GM23248 (cell line): ENCODE data around the gene CDCA7L.

ENCODE experiments used
- EZH2 ChIP-seq: fragments of 200-600 bp; sonication (generic); IDR thresholded peaks from 2 replicates; pipeline ENCODE4 v1.6.1; 2018; ENCODE audit warnings: antibody characterized with exemption, mild to moderate bottlenecking; ENCODE audit not compliant: insufficient read depth, poor library complexity, severe bottlenecking
- EZH2phosphoT487 ChIP-seq: fragments of 200-600 bp; sonication (generic); IDR thresholded peaks from 2 replicates; pipeline ENCODE4 v1.6.1; 2018; ENCODE audit warnings: antibody characterized with exemption, moderate library complexity, mild to moderate bottlenecking, low read depth; ENCODE audit not compliant: insufficient read depth

DNA sequence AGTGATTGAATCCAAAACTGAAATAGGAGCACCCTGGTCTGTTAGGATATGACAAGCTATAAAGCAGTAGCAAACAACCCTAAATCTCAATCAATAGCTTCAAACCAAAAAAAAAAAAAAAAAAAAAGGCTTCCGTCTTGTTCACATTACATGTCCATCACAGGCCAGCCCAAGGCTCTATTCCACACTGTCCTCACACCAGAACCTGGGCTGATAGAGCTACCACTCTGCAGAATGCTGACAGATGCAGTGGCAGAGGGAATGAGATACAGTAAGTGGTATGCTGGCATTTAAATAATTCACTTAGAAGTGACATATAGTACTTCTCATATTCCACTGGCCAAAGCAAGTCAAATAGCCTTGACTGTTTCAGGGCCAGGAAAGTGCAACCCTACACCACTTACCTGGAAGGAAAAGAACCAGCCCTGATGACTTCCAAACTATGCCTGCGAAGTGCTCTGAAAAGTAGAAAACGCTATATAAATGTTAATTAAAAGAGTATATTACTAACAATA lies 5.8 kb downstream of the CDCA7L start:
- TF ChIP-seq EZH2 (no peak), EZH2phosphoT487 (no peak)
